OCI-LY1 (cell line): Measurements from ENCODE around the gene EBP.

Experiments
- H2AFZ ChIP-seq: fragments of 200-600 bp; sonication (generic), shearing (Covaris generic); 2 replicates; pipeline ENCODE4 v1.6.0; 2014; ENCODE audit warnings: antibody characterized with exemption, mild to moderate bottlenecking, low read length
- H3F3A ChIP-seq: fragments of 200-600 bp; sonication (generic), shearing (Covaris generic); 2 replicates; pipeline ENCODE4 v1.6.0; 2014; ENCODE audit warnings: mild to moderate bottlenecking, antibody characterized with exemption, low read length, moderate library complexity; ENCODE audit not compliant: insufficient read depth
- H3K27ac ChIP-seq: fragments of 200-600 bp; sonication (generic); 2 replicates; pipeline ENCODE4 v1.5.1; 2014; ENCODE audit warnings: low read length, mixed run types, mild to moderate bottlenecking, low read depth; ENCODE audit not compliant: poor library complexity, severe bottlenecking
- H3K27me3 ChIP-seq: fragments of 200-600 bp; sonication (generic); 2 replicates; pipeline ENCODE4 v1.6.0; 2014; ENCODE audit warnings: antibody characterized with exemption, mild to moderate bottlenecking, low read length, moderate library complexity; ENCODE audit not compliant: insufficient read depth
- H3K36me3 ChIP-seq: fragments of 200-600 bp; sonication (generic); 2 replicates; pipeline ENCODE4 v1.6.1; 2014; ENCODE audit warnings: mild to moderate bottlenecking, antibody characterized with exemption, low read length, moderate library complexity, mixed read lengths; ENCODE audit not compliant: insufficient read depth
- H3K4me1 ChIP-seq: fragments of 200-600 bp; sonication (generic); 2 replicates; pipeline ENCODE4 v1.5.1; 2014; ENCODE audit warnings: mild to moderate bottlenecking, low read length, moderate library complexity; ENCODE audit not compliant: insufficient read depth, severe bottlenecking
- H3K4me2 ChIP-seq: fragments of 200-600 bp; sonication (generic), shearing (Covaris generic); 2 replicates; pipeline ENCODE4 v1.6.1; 2014; ENCODE audit warnings: low read length
- H3K4me3 ChIP-seq: fragments of 200-600 bp; sonication (generic); 2 replicates; pipeline ENCODE4 v1.5.1; 2014; ENCODE audit warnings: low read length, low read depth, mild to moderate bottlenecking, mixed read lengths; ENCODE audit not compliant: poor library complexity, severe bottlenecking
- H3K79me2 ChIP-seq: fragments of 200-600 bp; shearing (Covaris generic); 2 replicates; pipeline ENCODE4 v1.6.1; 2016; ENCODE audit warnings: mixed run types, low read length, mixed read lengths; ENCODE audit not compliant: insufficient read depth
- H3K9ac ChIP-seq: fragments of 200-600 bp; sonication (generic), shearing (Covaris generic); 2 replicates; pipeline ENCODE4 v1.6.1; 2014; ENCODE audit warnings: mild to moderate bottlenecking, low read length, mixed read lengths
- H3K9me2 ChIP-seq: fragments of 200-600 bp; sonication (generic), shearing (Covaris generic); 2 replicates; pipeline ENCODE4 v1.6.1; 2014; ENCODE audit warnings: low read depth, mild to moderate bottlenecking, low read length, mixed read lengths
- H3K9me3 ChIP-seq: fragments of 200-600 bp; shearing (Covaris generic); 2 replicates; pipeline ENCODE4 v1.6.1; 2014; ENCODE audit warnings: low read length, mixed read lengths
- H4K20me1 ChIP-seq: fragments of 200-600 bp; sonication (generic), shearing (Covaris generic); 2 replicates; pipeline ENCODE4 v1.6.0; 2016; ENCODE audit warnings: mild to moderate bottlenecking, low read length; ENCODE audit not compliant: insufficient read depth
- EZH2 ChIP-seq: fragments of 200-600 bp; sonication (generic), shearing (Covaris generic); IDR thresholded peaks from 2 replicates; pipeline ENCODE4 v1.8.0; 2017; ENCODE audit warnings: borderline replicate concordance, mixed run types, mild to moderate bottlenecking, antibody characterized with exemption, low read length, moderate library complexity, mixed read lengths
- TF ChIP-seq, protein P1 (sequence below): fragments of 200-600 bp; sonication (generic), shearing (Covaris generic); IDR thresholded peaks from 2 replicates; pipeline ENCODE4 v1.5.1; 2017; ENCODE audit warnings: mild to moderate bottlenecking, antibody characterized with exemption, low read length, moderate library complexity, mixed read lengths

EBP gene

DNA sequence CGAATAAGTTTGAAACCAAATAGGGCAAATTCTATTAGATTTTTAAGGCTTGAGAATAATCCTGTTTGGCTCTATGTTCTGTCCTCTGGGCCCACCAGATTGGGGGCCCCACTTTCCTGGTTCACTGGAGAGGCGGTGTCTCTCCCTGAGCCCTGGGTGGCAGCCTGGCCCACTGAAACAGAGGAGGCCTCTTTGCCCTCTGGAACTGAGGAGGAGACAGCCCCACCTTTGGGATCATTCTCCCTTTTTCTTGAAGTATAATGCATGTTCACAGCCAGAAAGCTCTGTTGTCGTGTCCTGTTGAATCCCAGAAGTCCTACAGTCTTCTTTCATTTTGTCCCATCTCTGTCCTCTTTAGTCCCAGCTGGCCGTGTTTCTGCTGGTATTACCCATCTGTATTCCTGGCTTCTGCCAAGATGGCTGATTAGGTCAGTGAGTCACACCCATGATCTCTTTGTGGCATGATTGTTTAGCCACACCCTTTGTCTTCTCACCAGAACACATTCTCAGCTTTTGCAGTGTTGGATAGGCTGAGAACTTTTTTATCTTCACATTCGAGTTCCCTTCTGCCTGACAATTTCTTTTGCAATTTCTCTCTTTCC is 9.9 kb downstream of the EBP start:
- H3K27me3 ChIP-seq, result no peaks in the 10 kb centered on the region
- no peaks in the 10 kb centered on the region for H3K4me1 ChIP-seq
- no peak overlapping the region for H3K27ac ChIP-seq
- no peaks in the 10 kb centered on the region for H3K79me2 ChIP-seq
- TF ChIP-seq, protein P1, sequence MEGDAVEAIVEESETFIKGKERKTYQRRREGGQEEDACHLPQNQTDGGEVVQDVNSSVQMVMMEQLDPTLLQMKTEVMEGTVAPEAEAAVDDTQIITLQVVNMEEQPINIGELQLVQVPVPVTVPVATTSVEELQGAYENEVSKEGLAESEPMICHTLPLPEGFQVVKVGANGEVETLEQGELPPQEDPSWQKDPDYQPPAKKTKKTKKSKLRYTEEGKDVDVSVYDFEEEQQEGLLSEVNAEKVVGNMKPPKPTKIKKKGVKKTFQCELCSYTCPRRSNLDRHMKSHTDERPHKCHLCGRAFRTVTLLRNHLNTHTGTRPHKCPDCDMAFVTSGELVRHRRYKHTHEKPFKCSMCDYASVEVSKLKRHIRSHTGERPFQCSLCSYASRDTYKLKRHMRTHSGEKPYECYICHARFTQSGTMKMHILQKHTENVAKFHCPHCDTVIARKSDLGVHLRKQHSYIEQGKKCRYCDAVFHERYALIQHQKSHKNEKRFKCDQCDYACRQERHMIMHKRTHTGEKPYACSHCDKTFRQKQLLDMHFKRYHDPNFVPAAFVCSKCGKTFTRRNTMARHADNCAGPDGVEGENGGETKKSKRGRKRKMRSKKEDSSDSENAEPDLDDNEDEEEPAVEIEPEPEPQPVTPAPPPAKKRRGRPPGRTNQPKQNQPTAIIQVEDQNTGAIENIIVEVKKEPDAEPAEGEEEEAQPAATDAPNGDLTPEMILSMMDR, result no peak
- TF ChIP-seq EZH2, result no peak
- H2AFZ ChIP-seq, result no peak overlapping the region
- H3K9me3 ChIP-seq, result no peaks in the 10 kb centered on the region
- H3K9me2 ChIP-seq, result no peaks in the 10 kb centered on the region
- H3K4me2 ChIP-seq, result no peak overlapping the region
- no peak overlapping the region for H3K9ac ChIP-seq
- H3F3A ChIP-seq, result no peaks in the 10 kb centered on the region
- H3K4me3 ChIP-seq, result no peak overlapping the region
- peaks cover 24% of the 10 kb centered on the region for H3K36me3 ChIP-seq
- H4K20me1 ChIP-seq, result no peaks in the 10 kb centered on the region

DNA sequence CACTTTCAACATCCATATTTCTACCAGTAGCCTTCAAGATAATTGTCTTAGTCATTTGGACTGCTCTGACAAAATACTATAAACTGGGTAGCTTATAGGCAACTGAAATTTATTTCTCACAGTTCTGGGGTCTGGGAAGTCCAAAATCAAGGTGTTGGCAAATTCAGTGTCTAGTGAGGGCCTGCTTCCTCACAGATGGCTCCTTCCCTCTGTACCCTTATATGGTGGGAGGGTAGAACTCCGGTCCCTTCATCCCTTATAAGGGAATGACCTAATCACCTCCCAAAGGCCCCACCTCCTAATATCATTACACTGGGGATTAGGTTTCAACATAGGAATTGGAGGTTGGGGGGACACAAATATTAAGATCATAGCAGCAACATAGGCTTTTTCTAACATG is 10.6 kb downstream of the EBP start:
- no peak overlapping the region for H2AFZ ChIP-seq
- no peak overlapping the region for H3K4me2 ChIP-seq

DNA sequence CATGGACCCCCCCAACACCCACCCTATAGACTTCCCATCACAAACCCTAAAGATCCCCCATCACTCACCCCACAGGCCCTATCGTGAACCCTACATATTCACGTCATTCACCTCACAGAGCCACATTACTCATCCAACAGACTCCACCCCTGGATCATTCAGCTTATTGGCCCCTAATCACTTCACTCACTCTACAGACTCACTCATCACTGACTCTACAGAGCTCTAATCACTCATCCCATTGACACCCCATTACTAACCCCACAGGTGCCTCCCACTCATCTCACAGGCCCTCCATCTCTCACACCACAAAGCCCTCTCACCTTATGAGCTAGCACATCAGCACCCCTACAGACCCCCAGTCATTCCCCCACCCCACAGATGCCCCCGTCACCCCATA is 11.6 kb downstream of the EBP start:
- Histone ChIP-seq H3K9me3 (no peaks in the 10 kb centered on the region), H3K4me3 (no peak overlapping the region), H3K4me1 (no peaks in the 10 kb centered on the region), H3K79me2 (no peaks in the 10 kb centered on the region), H3K4me2 (no peak overlapping the region), H3K27me3 (no peaks in the 10 kb centered on the region), H3K9ac (no peak overlapping the region), H3F3A (no peaks in the 10 kb centered on the region), H4K20me1 (no peaks in the 10 kb centered on the region), H2AFZ (no peak overlapping the region), H3K36me3 (peaks cover 7% of the 10 kb centered on the region), H3K27ac (no peak overlapping the region), H3K9me2 (no peaks in the 10 kb centered on the region)
- TF ChIP-seq EZH2, result no peak
- TF ChIP-seq, protein P1, result no peak

More for the DNA sequence above, 10.6 kb downstream of the EBP start:
- Histone ChIP-seq H3K9me3 (no peaks in the 10 kb centered on the region), H3K4me3 (no peak overlapping the region), H3K27ac (no peak overlapping the region), H3K9me2 (no peaks in the 10 kb centered on the region), H3F3A (no peaks in the 10 kb centered on the region), H3K27me3 (no peaks in the 10 kb centered on the region), H3K4me1 (no peaks in the 10 kb centered on the region), H3K79me2 (no peaks in the 10 kb centered on the region), H3K9ac (no peak overlapping the region), H3K36me3 (peaks cover 17% of the 10 kb centered on the region), H4K20me1 (no peaks in the 10 kb centered on the region)
- no peak for TF ChIP-seq EZH2
- TF ChIP-seq, protein P1, result no peak
